GM12878 (cell line): ENCODE results near the gene GSTA4.

Experiments used
- CREM ChIP-seq: IDR thresholded peaks from 2 replicates; pipeline ENCODE4 v1.6.1; 2014; ENCODE audit warnings: antibody characterized with exemption, low read depth
- EZH2 ChIP-seq: IDR thresholded peaks from 2 replicates; pipeline ENCODE4 v1.6.1; 2012; ENCODE audit warnings: low read depth, mild to moderate bottlenecking, control low read depth, inconsistent platforms, low read length, borderline replicate concordance; ENCODE audit not compliant: control insufficient read depth
- FOXK2 ChIP-seq: fragments of 450-650 bp; IDR thresholded peaks from 2 replicates; pipeline ENCODE4 v1.6.1; 2017; ENCODE audit warnings: mild to moderate bottlenecking, moderate library complexity
- HCFC1 ChIP-seq: fragments of 150-350 bp; IDR thresholded peaks from 2 replicates; pipeline ENCODE4 v1.6.1; 2014; ENCODE audit warnings: low read length
- NFYB ChIP-seq: IDR thresholded peaks from 2 replicates; pipeline ENCODE4 v1.6.1; 2011; ENCODE audit warnings: low read depth, mild to moderate bottlenecking, low read length, improper control_type of control experiment, moderate library complexity; ENCODE audit not compliant: insufficient read depth
- POLR2AphosphoS5 ChIP-seq: IDR thresholded peaks from 2 replicates; pipeline ENCODE4 v1.6.1; 2011; ENCODE audit warnings: mild to moderate bottlenecking, low read length, inconsistent platforms
- SIN3A ChIP-seq: IDR thresholded peaks from 2 replicates; pipeline ENCODE4 v1.6.1; 2012; ENCODE audit warnings: low read depth, low read length, improper control_type of control experiment
- SREBF1 ChIP-seq: IDR thresholded peaks from 2 replicates; pipeline ENCODE4 v1.6.1; 2012; ENCODE audit warnings: mild to moderate bottlenecking, low read length
- TAF1 ChIP-seq: IDR thresholded peaks from 2 replicates; pipeline ENCODE4 v1.6.1; 2011; ENCODE audit warnings: mild to moderate bottlenecking, low read depth, low read length, borderline replicate concordance
- YY1 ChIP-seq: IDR thresholded peaks from 2 replicates; pipeline ENCODE4 v1.6.1; 2011; ENCODE audit warnings: low read depth, mild to moderate bottlenecking, low read length
- ZNF24 ChIP-seq: fragments of 450-650 bp; IDR thresholded peaks from 2 replicates; pipeline ENCODE4 v1.6.1; 2017; ENCODE audit warnings: antibody characterized with exemption, mild to moderate bottlenecking
- TF ChIP-seq, protein P1 (sequence below), 3 experiments: IDR thresholded peaks in 2 of 3; conservative IDR thresholded peaks in 1 of 3; 2 replicates each; pipeline ENCODE4 v1.5.1; 2011; ENCODE audit warnings: low read depth in 3 of 3, low read length in 3 of 3, mild to moderate bottlenecking in 3 of 3, control low read depth in 2 of 3, moderate library complexity in 2 of 3, inconsistent platforms in 1 of 3, mixed read lengths in 1 of 3; ENCODE audit not compliant: control insufficient read depth in 2 of 3, insufficient read depth in 1 of 3; ENCODE audit errors: extremely low read depth in 1 of 3
- TF ChIP-seq, protein P2 (sequence below): IDR thresholded peaks from 2 replicates; pipeline ENCODE4 v1.6.1; 2012; ENCODE audit warnings: mild to moderate bottlenecking, low read depth, low read length
- TF ChIP-seq, protein P3 (sequence below): fragments of 450-650 bp; IDR thresholded peaks from 2 replicates; pipeline ENCODE4 v1.6.1; 2014; ENCODE audit warnings: mild to moderate bottlenecking

GRCh38 chr6:52946306-52946705 lies 48.8 kb downstream of the GSTA4 start:
- TF ChIP-seq SIN3A: no peak
- TF ChIP-seq, protein P1, sequence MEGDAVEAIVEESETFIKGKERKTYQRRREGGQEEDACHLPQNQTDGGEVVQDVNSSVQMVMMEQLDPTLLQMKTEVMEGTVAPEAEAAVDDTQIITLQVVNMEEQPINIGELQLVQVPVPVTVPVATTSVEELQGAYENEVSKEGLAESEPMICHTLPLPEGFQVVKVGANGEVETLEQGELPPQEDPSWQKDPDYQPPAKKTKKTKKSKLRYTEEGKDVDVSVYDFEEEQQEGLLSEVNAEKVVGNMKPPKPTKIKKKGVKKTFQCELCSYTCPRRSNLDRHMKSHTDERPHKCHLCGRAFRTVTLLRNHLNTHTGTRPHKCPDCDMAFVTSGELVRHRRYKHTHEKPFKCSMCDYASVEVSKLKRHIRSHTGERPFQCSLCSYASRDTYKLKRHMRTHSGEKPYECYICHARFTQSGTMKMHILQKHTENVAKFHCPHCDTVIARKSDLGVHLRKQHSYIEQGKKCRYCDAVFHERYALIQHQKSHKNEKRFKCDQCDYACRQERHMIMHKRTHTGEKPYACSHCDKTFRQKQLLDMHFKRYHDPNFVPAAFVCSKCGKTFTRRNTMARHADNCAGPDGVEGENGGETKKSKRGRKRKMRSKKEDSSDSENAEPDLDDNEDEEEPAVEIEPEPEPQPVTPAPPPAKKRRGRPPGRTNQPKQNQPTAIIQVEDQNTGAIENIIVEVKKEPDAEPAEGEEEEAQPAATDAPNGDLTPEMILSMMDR (IDR thresholded peaks at IDR 0.05 in 2 of 3, conservative IDR thresholded peaks at IDR 0.05 in 1 of 3; ENCODE audit: control insufficient read depth in 2 of 3, extremely low read depth in 1 of 3, insufficient read depth in 1 of 3, low read depth in 3 of 3, low read length in 3 of 3): no peak
- no peak for TF ChIP-seq SREBF1
- no peak for TF ChIP-seq HCFC1
- TF ChIP-seq TAF1: no peak
- no peak for TF ChIP-seq ZNF24
- no peak for TF ChIP-seq FOXK2
- no peak for TF ChIP-seq CREM
- TF ChIP-seq NFYB: no peak
- TF ChIP-seq YY1: no peak
- TF ChIP-seq, protein P2, sequence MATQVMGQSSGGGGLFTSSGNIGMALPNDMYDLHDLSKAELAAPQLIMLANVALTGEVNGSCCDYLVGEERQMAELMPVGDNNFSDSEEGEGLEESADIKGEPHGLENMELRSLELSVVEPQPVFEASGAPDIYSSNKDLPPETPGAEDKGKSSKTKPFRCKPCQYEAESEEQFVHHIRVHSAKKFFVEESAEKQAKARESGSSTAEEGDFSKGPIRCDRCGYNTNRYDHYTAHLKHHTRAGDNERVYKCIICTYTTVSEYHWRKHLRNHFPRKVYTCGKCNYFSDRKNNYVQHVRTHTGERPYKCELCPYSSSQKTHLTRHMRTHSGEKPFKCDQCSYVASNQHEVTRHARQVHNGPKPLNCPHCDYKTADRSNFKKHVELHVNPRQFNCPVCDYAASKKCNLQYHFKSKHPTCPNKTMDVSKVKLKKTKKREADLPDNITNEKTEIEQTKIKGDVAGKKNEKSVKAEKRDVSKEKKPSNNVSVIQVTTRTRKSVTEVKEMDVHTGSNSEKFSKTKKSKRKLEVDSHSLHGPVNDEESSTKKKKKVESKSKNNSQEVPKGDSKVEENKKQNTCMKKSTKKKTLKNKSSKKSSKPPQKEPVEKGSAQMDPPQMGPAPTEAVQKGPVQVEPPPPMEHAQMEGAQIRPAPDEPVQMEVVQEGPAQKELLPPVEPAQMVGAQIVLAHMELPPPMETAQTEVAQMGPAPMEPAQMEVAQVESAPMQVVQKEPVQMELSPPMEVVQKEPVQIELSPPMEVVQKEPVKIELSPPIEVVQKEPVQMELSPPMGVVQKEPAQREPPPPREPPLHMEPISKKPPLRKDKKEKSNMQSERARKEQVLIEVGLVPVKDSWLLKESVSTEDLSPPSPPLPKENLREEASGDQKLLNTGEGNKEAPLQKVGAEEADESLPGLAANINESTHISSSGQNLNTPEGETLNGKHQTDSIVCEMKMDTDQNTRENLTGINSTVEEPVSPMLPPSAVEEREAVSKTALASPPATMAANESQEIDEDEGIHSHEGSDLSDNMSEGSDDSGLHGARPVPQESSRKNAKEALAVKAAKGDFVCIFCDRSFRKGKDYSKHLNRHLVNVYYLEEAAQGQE: no peak
- TF ChIP-seq, protein P3, sequence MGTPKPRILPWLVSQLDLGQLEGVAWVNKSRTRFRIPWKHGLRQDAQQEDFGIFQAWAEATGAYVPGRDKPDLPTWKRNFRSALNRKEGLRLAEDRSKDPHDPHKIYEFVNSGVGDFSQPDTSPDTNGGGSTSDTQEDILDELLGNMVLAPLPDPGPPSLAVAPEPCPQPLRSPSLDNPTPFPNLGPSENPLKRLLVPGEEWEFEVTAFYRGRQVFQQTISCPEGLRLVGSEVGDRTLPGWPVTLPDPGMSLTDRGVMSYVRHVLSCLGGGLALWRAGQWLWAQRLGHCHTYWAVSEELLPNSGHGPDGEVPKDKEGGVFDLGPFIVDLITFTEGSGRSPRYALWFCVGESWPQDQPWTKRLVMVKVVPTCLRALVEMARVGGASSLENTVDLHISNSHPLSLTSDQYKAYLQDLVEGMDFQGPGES: no peak
- no peak for TF ChIP-seq POLR2AphosphoS5
- no peak for TF ChIP-seq EZH2
